ENCODE data around the gene LSAMP.

DNA sequence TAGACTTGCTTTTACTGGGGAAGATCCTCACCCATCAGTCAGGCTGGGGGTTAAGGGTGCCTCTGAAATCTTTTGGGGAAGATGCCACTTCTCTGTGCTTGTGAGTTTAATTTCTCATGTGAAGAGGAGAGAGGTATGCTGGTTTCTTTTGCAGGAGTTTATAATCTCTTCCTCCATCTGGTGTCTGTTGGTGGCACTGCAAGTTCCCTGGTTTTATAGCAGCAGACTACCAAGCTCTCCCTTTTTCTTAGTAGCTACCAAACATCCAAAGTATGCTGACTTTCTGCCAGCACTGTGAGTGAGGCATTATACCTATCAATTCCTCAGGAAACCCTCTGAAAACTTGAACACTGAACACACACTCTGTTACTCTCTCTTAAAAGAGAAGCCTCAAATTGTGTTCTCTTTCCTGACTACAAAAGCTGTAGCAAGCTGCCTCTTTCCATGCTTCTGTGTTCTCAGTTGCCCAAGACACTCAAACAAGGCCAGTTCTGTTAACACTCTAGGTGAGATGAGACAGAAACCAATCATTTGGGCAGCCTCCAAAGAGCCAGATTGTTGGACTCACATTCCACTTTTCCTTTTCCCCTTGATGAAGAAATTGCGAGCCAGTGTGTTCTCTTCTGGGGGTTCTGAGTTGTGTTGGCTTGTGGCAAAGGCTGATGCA lies 522.5 kb downstream of the LSAMP start:
- TF ChIP-seq CTCF (IDR thresholded peaks at IDR 0.05) (peak in 1 of 6 experiments; percentile 28), POLR2A (IDR thresholded peaks at IDR 0.05) (no peak), EP300 (IDR thresholded peaks at IDR 0.05) (no peak)
